ENCODE data around the gene PLCH2. TPM values are rescaled to one million over a fixed set of nuclear protein-coding genes. Genes with fewer than 3 reads are reported as not detected.

The PLCH2 gene
- total and polyA plus RNA-seq, 7 donors = 0.04 to 0.60 (median 0.09) TPM; not detected in 1

- H3K4me1 ChIP-seq = no peaks in the 10 kb centered on the region
- no peak overlapping the region for H3K4me3 ChIP-seq
- DNase-seq (no peak), ATAC-seq (no peak)
- H3K27me3 ChIP-seq (ENCODE audit: insufficient read depth in 3 of 3, low read length in 2 of 3) = peaks cover 0 to 72% (median 10%) of the 10 kb centered on the region in 3 donors
- WGBS, 3 donors = 66 to 70% (median 68%) methylated on average over 32 to 34 of the region's 34 CpGs
- H3K9me3 ChIP-seq = no peaks in the 10 kb centered on the region
- intact Hi-C loops (cut with DNase I) = no loop called here
- no peaks in the 10 kb centered on the region for H3K36me3 ChIP-seq (ENCODE audit: insufficient read depth in 1 of 2, low read depth in 1 of 2)
- no peak for TF ChIP-seq CTCF (IDR thresholded peaks at IDR 0.05)
- H3K27ac ChIP-seq = no peak overlapping the region
These were observed 42.0 kb upstream of the PLCH2 start for GRCh38 chr1:2433936-2434655.

- H3K27me3 ChIP-seq (ENCODE audit: insufficient read depth in 3 of 3, low read length in 2 of 3) = peaks cover 0 to 70% (median 6%) of the 10 kb centered on the region in 3 donors
- ATAC-seq = no peak
These were observed 41.0 kb upstream of the PLCH2 start for GRCh38 chr1:2435091-2435490.

GRCh38 chr1:2435746-2436355, 40.2 kb upstream of the PLCH2 start:
- DNase-seq = no peak
- WGBS, 3 donors = 10 to 43% (median 31%) methylated on average over 1 to 2 of the region's 2 CpGs
- H3K4me3 ChIP-seq = no peak overlapping the region
- TF ChIP-seq CTCF (IDR thresholded peaks at IDR 0.05) = no peak
- H3K27me3 ChIP-seq (ENCODE audit: insufficient read depth in 3 of 3, low read length in 2 of 3) = peaks cover 0 to 70% (median 6%) of the 10 kb centered on the region in 3 donors
- H3K9me3 ChIP-seq = no peaks in the 10 kb centered on the region
- H3K36me3 ChIP-seq (ENCODE audit: insufficient read depth in 1 of 2, low read depth in 1 of 2) = no peaks in the 10 kb centered on the region
- no peak for ATAC-seq
- H3K27ac ChIP-seq = no peak overlapping the region
- no peaks in the 10 kb centered on the region for H3K4me1 ChIP-seq
- intact Hi-C loops (cut with DNase I) = no loop called here

More at GRCh38 chr1:2435091-2435490, 41.0 kb upstream of the PLCH2 start:
- DNase-seq = no peak
- no peak overlapping the region for H3K27ac ChIP-seq
- H3K36me3 ChIP-seq (ENCODE audit: insufficient read depth in 1 of 2, low read depth in 1 of 2) = no peaks in the 10 kb centered on the region
- no peak overlapping the region for H3K4me3 ChIP-seq
- H3K9me3 ChIP-seq = no peaks in the 10 kb centered on the region
- no peaks in the 10 kb centered on the region for H3K4me1 ChIP-seq
- TF ChIP-seq CTCF (IDR thresholded peaks at IDR 0.05) = no peak
- WGBS, 3 donors = 49 to 62% (median 62%) methylated on average over 9 of the region's 9 CpGs
- intact Hi-C loops (cut with DNase I) = no loop called here

GRCh38 chr1:2436876-2437275, 39.2 kb upstream of the PLCH2 start:
- 71 to 82% (median 76%) methylated on average over 6 to 7 of the region's 7 CpGs for WGBS, 3 donors

More at GRCh38 chr1:2436876-2437275, 39.2 kb upstream of the PLCH2 start:
- H3K36me3 ChIP-seq (ENCODE audit: insufficient read depth in 1 of 2, low read depth in 1 of 2) = no peaks in the 10 kb centered on the region
- no peak for ATAC-seq
- no peak overlapping the region for H3K27ac ChIP-seq
- no peak for TF ChIP-seq CTCF (IDR thresholded peaks at IDR 0.05)
- no peaks in the 10 kb centered on the region for H3K4me1 ChIP-seq
- no peak for DNase-seq
- no peak overlapping the region for H3K4me3 ChIP-seq
- intact Hi-C loops (cut with DNase I) = no loop called here
- H3K9me3 ChIP-seq = no peaks in the 10 kb centered on the region
- H3K27me3 ChIP-seq (ENCODE audit: insufficient read depth in 3 of 3, low read length in 2 of 3) = peaks cover 0 to 73% (median 6%) of the 10 kb centered on the region in 3 donors

Data from psoas muscle (tissue), 8 donors.